Measurements from ENCODE around the gene WRAP53. TPM values are rescaled to one million over a fixed set of nuclear protein-coding genes. Genes with fewer than 3 reads are reported as not detected.

The WRAP53 gene
- total and polyA plus RNA-seq, 10 of the 15 experiments (the other 5 are each of a cell fraction or from before 2014, with no cell fraction given) = 1.9 to 42.0 (median 21.9) TPM

DNA sequence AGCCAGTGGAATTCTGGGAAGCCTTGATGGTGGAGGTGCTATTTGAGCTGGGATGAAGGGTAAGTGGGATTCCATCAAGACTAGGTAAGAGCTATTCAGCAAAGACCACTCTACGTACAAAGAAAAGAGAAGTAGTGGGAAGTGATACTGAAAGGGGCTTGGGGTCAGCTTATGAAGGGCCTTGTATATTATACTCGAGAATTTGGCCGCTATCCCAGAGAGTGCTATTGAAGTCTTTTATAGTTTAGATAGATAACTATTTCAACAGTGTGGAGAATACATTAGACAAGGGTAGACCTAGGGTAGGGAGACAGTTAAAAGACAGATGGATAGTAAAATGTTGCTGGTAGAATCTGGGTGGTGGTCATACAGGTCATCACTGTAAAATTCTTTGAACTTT is 39.6 kb downstream of the WRAP53 start (continued):
- TF ChIP-seq, protein P1, sequence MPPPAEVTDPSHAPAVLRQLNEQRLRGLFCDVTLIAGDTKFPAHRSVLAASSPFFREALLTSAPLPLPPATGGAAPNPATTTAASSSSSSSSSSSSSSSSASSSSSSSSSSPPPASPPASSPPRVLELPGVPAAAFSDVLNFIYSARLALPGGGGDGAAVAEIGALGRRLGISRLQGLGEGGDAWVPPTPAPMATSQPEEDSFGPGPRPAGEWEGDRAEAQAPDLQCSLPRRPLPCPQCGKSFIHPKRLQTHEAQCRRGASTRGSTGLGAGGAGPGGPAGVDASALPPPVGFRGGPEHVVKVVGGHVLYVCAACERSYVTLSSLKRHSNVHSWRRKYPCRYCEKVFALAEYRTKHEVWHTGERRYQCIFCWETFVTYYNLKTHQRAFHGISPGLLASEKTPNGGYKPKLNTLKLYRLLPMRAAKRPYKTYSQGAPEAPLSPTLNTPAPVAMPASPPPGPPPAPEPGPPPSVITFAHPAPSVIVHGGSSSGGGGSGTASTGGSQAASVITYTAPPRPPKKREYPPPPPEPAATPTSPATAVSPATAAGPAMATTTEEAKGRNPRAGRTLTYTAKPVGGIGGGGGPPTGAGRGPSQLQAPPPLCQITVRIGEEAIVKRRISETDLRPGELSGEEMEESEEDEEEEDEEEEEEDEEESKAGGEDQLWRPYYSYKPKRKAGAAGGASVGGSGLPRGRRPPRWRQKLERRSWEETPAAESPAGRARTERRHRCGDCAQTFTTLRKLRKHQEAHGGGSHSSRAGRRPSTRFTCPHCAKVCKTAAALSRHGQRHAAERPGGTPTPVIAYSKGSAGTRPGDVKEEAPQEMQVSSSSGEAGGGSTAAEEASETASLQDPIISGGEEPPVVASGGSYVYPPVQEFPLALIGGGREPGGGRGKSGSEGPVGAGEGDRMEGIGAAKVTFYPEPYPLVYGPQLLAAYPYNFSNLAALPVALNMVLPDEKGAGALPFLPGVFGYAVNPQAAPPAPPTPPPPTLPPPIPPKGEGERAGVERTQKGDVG (CRISPR knock-in tag; IDR thresholded peaks at IDR 0.05) = no peak

DNA sequence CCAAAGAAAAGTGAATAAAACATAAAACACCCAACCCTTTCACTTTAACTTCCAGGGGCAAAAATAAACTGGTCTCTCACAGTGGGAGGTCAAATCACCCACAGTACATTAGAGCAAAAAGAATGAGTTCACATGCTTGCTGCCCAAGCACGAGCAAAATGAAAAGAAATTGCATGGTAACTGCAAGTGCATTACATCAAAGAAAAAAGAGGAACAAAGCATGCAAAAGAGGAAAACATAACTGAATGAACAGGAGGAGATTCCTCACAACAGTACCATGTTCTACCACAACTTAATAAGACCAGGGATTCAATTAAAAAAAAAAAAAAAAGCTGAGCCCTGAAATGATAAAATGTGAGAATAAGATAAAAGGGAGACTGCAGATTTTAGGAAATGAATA is 41.5 kb downstream of the WRAP53 start:
- DNase-seq (ENCODE audit: low read depth, low spot score) (no peak), ATAC-seq (no peak), FAIRE-seq (no peak)
- Histone ChIP-seq H3K4me2 (ENCODE audit: control insufficient read depth, insufficient read depth) (no peak overlapping the region), H3K9ac (ENCODE audit: control insufficient read depth, insufficient read depth, low read length) (no peak overlapping the region), H3K36me3 (ENCODE audit: control insufficient read depth in 2 of 2, insufficient read depth in 2 of 2, low read length in 1 of 2) (no peaks in the 10 kb centered on the region), H2AFZ (ENCODE audit: control insufficient read depth, low read depth, low read length) (no peak overlapping the region), H3K4me1 (ENCODE audit: control insufficient read depth, insufficient read depth, low read length) (no peaks in the 10 kb centered on the region), H3K27ac (ENCODE audit: control insufficient read depth, insufficient read depth) (no peak overlapping the region), H3K27me3 (replicated peaks in 1 of 2; ENCODE audit: control insufficient read depth in 2 of 2, insufficient read depth in 2 of 2, low read length in 1 of 2) (peaks cover 0 to 3% of the 10 kb centered on the region in 2 experiments; a peak in 2 of 4 replicates), H3K9me3 (replicated peaks; ENCODE audit: control insufficient read depth, insufficient read depth, low read length) (no peaks in the 10 kb centered on the region), H3K79me2 (ENCODE audit: control insufficient read depth, insufficient read depth, low read length) (no peaks in the 10 kb centered on the region), H3K4me3 (no peak overlapping the region), H4K20me1 (ENCODE audit: control insufficient read depth, insufficient read depth) (no peaks in the 10 kb centered on the region)
- POLR2A ChIA-PET = interaction anchor here (0.7 kb wide), 1 partner anchor 15 kb away, joined by 5 read pairs; no protein-coding TSS in a partner anchor
- in situ Hi-C loops (cut with MboI) = no loop called here
- no TSS peak for BruUV-seq (replicated peaks)
- SMC1A ChIA-PET (ENCODE audit: uncharacterized antibody, unreplicated experiment) = interaction anchor here (0.6 to 1.6 kb wide), 2 partner anchors 17 to 51 kb away, joined by 3 to 4 read pairs; no protein-coding TSS in a partner anchor
- RAD21 ChIA-PET (ENCODE audit: unreplicated experiment) = no interaction called here
- CTCF ChIA-PET = interaction anchor here (2.4 kb wide), 1 partner anchor 14 kb away, joined by 13 read pairs; no protein-coding TSS in a partner anchor
- 6% methylated on average over 1 of the region's 1 CpG for WGBS (ENCODE audit: insufficient coverage, insufficient replicate concordance, low lambda C conversion rate, missing lambda C conversion rate)
- intact Hi-C loops (cut with micrococcal nuclease; ENCODE audit: unreplicated experiment) = no loop called here
- TF ChIP-seq, protein P2, sequence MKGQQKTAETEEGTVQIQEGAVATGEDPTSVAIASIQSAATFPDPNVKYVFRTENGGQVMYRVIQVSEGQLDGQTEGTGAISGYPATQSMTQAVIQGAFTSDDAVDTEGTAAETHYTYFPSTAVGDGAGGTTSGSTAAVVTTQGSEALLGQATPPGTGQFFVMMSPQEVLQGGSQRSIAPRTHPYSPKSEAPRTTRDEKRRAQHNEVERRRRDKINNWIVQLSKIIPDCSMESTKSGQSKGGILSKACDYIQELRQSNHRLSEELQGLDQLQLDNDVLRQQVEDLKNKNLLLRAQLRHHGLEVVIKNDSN (IDR thresholded peaks at IDR 0.05; ENCODE audit: borderline replicate concordance, extremely low read length, insufficient read depth, low read depth, low read length) = no peak
- TF ChIP-seq GABPA (IDR thresholded peaks at IDR 0.05; ENCODE audit: low read depth) = no peak
- no peak for TF ChIP-seq KAT2A (conservative IDR thresholded peaks at IDR 0.05; ENCODE audit: control insufficient read depth, low read depth, low read length)
- TF ChIP-seq, protein P3, sequence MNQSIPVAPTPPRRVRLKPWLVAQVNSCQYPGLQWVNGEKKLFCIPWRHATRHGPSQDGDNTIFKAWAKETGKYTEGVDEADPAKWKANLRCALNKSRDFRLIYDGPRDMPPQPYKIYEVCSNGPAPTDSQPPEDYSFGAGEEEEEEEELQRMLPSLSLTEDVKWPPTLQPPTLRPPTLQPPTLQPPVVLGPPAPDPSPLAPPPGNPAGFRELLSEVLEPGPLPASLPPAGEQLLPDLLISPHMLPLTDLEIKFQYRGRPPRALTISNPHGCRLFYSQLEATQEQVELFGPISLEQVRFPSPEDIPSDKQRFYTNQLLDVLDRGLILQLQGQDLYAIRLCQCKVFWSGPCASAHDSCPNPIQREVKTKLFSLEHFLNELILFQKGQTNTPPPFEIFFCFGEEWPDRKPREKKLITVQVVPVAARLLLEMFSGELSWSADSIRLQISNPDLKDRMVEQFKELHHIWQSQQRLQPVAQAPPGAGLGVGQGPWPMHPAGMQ (IDR thresholded peaks at IDR 0.05; ENCODE audit: borderline replicate concordance) = no peak
- no peak for TF ChIP-seq KDM1A (IDR thresholded peaks at IDR 0.05; ENCODE audit: borderline replicate concordance)
- TF ChIP-seq, protein P4, sequence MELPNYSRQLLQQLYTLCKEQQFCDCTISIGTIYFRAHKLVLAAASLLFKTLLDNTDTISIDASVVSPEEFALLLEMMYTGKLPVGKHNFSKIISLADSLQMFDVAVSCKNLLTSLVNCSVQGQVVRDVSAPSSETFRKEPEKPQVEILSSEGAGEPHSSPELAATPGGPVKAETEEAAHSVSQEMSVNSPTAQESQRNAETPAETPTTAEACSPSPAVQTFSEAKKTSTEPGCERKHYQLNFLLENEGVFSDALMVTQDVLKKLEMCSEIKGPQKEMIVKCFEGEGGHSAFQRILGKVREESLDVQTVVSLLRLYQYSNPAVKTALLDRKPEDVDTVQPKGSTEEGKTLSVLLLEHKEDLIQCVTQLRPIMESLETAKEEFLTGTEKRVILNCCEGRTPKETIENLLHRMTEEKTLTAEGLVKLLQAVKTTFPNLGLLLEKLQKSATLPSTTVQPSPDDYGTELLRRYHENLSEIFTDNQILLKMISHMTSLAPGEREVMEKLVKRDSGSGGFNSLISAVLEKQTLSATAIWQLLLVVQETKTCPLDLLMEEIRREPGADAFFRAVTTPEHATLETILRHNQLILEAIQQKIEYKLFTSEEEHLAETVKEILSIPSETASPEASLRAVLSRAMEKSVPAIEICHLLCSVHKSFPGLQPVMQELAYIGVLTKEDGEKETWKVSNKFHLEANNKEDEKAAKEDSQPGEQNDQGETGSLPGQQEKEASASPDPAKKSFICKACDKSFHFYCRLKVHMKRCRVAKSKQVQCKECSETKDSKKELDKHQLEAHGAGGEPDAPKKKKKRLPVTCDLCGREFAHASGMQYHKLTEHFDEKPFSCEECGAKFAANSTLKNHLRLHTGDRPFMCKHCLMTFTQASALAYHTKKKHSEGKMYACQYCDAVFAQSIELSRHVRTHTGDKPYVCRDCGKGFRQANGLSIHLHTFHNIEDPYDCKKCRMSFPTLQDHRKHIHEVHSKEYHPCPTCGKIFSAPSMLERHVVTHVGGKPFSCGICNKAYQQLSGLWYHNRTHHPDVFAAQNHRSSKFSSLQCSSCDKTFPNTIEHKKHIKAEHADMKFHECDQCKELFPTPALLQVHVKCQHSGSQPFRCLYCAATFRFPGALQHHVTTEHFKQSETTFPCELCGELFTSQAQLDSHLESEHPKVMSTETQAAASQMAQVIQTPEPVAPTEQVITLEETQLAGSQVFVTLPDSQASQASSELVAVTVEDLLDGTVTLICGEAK (IDR thresholded peaks at IDR 0.05; ENCODE audit: borderline replicate concordance) = no peak
- TF ChIP-seq ZNF24 (IDR thresholded peaks at IDR 0.05) = no peak
- TF ChIP-seq BCL11A (IDR thresholded peaks at IDR 0.05; ENCODE audit: low read depth, low read length) = no peak
- TF ChIP-seq SIN3A (IDR thresholded peaks at IDR 0.05; ENCODE audit: low read depth, low read length) = no peak
- no peak for TF ChIP-seq WRNIP1 (IDR thresholded peaks at IDR 0.05; ENCODE audit: borderline replicate concordance, low read depth, low read length)
- TF ChIP-seq EP300 (IDR thresholded peaks at IDR 0.05; ENCODE audit: borderline replicate concordance in 1 of 2, control insufficient read depth in 1 of 2, low read depth in 2 of 2, low read length in 2 of 2) = no peak
